Right ventricle myocardium inferior (tissue), 1 donor: ENCODE data around the gene PYDC2. TPM values are rescaled to one million over a fixed set of nuclear protein-coding genes. Genes with fewer than 3 reads are reported as not detected.

Experiments
- ATAC-seq: fragments of 200-7000 bp; cut with Tn5 transposase; one replicate; pipeline ENCODE4 v1.9.1; 2020; ENCODE audit warnings: mild to moderate bottlenecking, moderate library complexity
- DNase-seq: peaks from one replicate; pipeline ENCODE4 v3.0.0; 2021; ENCODE audit errors: missing footprints
- intact Hi-C: fragments of 100-400 bp; cut with DNase I; formaldehyde crosslinking; loops from one replicate; pipeline ENCODE4 v1.11.0; 2022
- long read RNA-seq: library from polyadenylated mRNA; unstranded; transcript quantifications from one replicate; pipeline ENCODE4 v2.0.0, GENCODE V29; 2021
- total RNA-seq: library from RNA; stranded (reverse); fragmentation: NEBNext Ultra II Directional; extraction: Animal tissue kit (Norgen Biotek cat#: 25700); gene quantifications from one replicate; pipeline ENCODE4 v1.2.1, GENCODE V29; 2021
- donor health status: DM: no; HTN: yes; CAD: no; lungs with severe emphysema.

Gene PYDC2
- total RNA-seq, result not detected
- long read RNA-seq, result 0 reads

- intact Hi-C loops, result no loop called here
- no peak for ATAC-seq
Measured at GRCh38 chr3:191461113-191461595, at the start of gene PYDC2. Gene PYDC2 (plus strand): TSS chr3:191461163. CDS start chr3:191461163, 0 bp downstream.

DNA sequence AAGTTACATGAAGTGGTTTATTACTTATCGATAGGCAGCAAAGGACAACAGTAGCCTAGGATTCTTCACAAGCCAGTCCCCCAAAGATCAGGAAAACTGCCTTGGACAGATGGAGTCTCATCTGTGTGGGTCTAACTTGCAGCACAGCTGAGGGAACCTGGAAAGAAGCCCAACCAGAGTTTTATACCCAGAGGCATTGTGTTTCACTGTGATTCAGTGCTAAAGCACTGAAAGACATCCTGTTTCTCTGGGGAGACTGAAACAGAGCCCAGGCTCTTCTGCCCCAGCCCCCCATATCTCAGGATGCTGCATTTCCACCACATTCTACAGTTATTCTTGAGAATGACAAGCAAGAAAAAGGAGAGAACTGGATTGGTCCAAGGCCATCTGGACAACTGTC, 48.2 kb upstream of the PYDC2 start:
- intact Hi-C loops, result no loop called here
- DNase-seq (no peak), ATAC-seq (no peak)

More at GRCh38 chr3:191461113-191461595, at the start of gene PYDC2:
- no peak for DNase-seq

GRCh38 chr3:191414286-191414685, 46.7 kb upstream of the PYDC2 start:
- ATAC-seq (no peak), DNase-seq (no peak)
- intact Hi-C loops, result no loop called here

GRCh38 chr3:191414732-191415131, 46.2 kb upstream of the PYDC2 start:
- DNase-seq, result no peak
- intact Hi-C loops, result loop anchor here (5.0 kb wide), 1 partner anchor 1028 kb away; no protein-coding TSS in a partner anchor
- ATAC-seq, result no peak

GRCh38 chr3:191415566-191415965, 45.4 kb upstream of the PYDC2 start:
- ATAC-seq, result no peak

DNA sequence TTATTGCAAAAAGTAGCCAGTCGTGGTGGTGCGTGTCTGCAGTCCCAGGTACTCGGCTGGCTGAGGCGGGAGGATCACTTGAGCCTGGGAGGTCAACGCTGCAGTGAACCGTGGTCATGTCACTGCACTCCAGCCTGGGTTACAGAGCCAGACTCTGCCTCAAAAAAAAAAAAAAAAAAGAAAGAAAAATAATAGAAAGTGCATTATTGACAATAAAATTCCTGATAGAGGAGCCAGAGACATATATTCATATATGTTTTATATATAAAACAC, 43.6 kb upstream of the PYDC2 start:
- DNase-seq (no peak), ATAC-seq (no peak)
- intact Hi-C loops, result loop anchor here (5.0 kb wide), 1 partner anchor 1025 kb away; no protein-coding TSS in a partner anchor

More at GRCh38 chr3:191415566-191415965, 45.4 kb upstream of the PYDC2 start:
- DNase-seq, result no peak
- intact Hi-C loops, result loop anchor here (5.0 kb wide), 1 partner anchor 1027 kb away; no protein-coding TSS in a partner anchor

DNA sequence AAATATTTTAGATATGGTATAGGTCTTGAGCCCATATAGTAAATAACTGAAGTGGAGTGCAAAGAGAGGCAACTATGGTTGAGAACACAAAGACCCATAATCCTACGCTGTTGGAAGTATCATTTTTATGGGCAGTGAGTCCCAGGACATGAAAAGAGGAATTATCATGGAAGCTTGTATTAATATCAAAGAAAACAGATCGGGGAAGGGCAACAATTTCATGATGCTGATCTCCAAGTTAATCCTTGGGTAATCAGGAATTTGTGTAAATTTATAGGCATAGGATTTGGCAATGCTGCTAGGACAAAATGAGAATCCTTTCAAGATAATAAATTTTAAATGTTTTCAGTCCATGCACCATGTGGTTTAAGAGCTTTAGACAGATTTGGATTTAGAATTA, 40.2 kb upstream of the PYDC2 start:
- DNase-seq (no peak), ATAC-seq (no peak)
- intact Hi-C loops, result no loop called here

DNA sequence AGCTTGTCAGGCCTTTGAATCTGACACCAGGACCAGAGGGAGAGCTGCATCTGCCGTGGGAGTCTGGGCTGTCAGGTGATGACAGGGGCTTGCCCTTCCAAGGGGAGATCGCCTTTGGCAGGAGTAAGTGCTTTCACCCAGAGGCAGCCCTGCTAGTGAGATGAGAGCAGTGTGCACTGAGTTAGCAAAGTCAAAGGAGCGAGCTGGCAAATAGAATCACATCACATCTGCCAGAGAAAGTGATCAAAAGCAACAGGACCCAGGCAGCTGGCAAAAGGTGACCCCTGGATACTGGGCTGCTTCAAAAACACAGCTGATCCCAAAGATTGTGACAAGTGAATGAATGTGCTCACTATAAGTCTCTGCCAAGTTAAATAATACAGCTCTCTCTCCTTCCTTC, 36.1 kb upstream of the PYDC2 start:
- ATAC-seq (no peak), DNase-seq (no peak)
- intact Hi-C loops, result no loop called here

GRCh38 chr3:191425322-191425734, 35.6 kb upstream of the PYDC2 start:
- DNase-seq, result no peak
- intact Hi-C loops, result no loop called here
- no peak for ATAC-seq

- intact Hi-C loops, result no loop called here
- DNase-seq (no peak), ATAC-seq (no peak)
Measured at GRCh38 chr3:191426311-191426710, 34.7 kb upstream of the PYDC2 start.

GRCh38 chr3:191428177-191428576, 32.8 kb upstream of the PYDC2 start:
- intact Hi-C loops, result no loop called here
- no peak for ATAC-seq
- DNase-seq, result no peak

GRCh38 chr3:191430103-191430502, 30.9 kb upstream of the PYDC2 start:
- intact Hi-C loops, result no loop called here
- DNase-seq, result no peak
- ATAC-seq, result no peak

GRCh38 chr3:191431160-191431822, 29.7 kb upstream of the PYDC2 start:
- no peak for ATAC-seq
- DNase-seq, result no peak

GRCh38 chr3:191432162-191432561, 28.8 kb upstream of the PYDC2 start:
- DNase-seq, result no peak
- intact Hi-C loops, result no loop called here
- no peak for ATAC-seq

More at GRCh38 chr3:191431160-191431822, 29.7 kb upstream of the PYDC2 start:
- intact Hi-C loops, result no loop called here

GRCh38 chr3:191434024-191434423, 26.9 kb upstream of the PYDC2 start:
- ATAC-seq (no peak), DNase-seq (no peak)
- intact Hi-C loops, result no loop called here

DNA sequence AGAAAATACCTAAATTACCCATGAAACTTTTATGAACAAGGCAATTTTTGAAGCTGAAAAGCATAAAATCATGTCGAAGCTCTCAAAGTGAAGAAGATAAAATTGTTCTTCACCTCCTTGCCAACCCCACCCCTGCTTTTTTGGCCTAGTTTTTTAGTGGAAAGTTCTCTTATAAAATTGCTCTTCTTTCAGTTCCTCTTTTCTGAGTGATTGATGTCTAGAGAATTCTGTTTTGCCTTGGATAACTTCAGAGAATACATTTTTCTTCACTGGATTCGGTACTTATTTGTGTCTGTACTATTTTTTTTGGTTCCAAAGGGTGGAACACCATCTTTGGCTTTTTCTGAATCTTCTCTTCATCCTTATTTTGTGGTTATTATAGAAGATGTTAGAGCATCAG, 25.0 kb upstream of the PYDC2 start:
- intact Hi-C loops, result no loop called here
- no peak for DNase-seq
- no peak for ATAC-seq

DNA sequence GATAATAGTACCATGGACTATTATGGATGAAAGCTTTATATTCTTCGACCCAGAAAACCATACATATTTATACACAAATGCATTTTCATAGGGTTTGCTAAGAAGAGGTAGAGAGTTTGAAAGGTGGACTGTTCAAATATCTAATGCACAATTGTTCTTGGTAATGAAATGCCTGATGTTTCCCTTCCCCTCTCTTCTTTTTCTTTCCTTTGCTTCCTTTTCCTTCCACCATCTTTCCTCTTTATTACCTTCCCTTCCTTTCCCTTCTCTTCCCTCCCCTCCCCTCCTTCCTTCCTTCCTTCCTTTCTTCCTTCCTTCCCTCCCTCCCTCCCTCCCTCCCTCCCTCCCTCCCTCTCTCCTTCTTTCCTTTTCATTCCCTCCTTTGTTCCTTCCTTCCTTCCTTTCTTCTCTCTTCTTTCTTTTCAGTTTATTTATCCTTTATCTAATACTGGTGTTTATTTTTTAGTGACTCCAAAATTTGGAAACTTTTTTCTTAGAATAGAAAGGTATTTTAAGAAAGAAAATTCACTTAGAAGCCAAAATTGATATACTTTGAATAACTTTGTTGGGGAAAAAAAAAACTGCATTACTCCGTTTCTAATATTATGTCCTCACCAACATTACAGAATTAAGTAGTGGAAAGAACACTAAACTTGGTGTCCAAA, 22.7 kb upstream of the PYDC2 start:
- intact Hi-C loops, result no loop called here
- no peak for DNase-seq
- no peak for ATAC-seq

DNA sequence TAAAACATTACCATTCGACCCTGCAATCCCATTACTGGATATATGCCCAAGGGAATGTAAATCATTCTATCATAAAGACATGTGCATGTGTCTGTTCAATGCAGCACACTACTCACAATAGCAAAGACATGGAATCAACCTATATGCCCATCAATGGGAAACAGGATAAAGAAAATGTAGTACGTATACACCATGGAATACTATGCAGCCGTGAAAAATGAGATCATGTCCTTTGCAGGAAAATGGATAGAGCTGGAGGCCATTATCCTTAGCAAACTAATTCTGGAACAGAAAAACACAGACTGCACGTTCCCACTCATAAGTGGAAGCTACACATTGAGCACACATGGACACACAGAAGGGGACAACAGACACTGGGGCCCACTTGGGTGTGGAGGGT, 20.4 kb upstream of the PYDC2 start:
- DNase-seq (no peak), ATAC-seq (no peak)
- intact Hi-C loops, result no loop called here

DNA sequence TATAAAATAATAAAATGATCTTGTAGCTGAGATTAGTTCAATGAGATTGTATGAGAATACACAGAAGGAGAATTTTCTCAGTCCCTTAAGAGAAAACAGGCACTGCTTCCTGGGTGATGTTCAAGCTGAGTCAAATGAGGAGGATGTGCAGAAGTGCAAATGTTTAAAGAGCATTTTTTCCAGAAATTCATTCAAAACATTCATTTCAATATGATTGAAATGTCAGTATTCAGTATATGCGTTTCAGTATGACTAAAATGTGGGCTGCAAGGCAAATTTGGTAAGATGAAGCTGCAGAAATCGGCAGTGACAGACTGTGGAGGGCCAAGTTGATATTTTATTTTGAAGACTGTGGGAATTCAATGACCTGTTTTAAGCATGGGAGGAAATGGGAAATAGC, 19.3 kb upstream of the PYDC2 start:
- intact Hi-C loops, result no loop called here
- ATAC-seq (no peak), DNase-seq (no peak)

DNA sequence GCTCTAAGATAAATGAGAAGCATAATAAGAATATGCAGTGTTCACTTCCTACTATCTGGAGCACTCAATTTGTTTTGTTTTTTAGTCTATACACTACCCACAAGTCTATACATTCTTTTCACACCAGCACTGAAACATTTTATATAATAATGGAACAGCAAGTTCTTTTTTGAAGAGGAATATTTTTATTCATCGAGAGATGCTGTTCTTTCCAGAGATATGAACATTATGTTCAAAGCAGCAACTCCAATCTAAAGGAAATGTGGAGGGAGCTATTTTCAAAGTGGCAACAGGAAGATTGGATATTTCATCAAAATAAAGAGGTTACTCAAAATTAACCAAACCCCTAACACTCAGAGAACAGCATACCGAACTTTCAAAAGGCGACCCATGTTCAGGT, 16.4 kb upstream of the PYDC2 start:
- intact Hi-C loops, result no loop called here
- ATAC-seq (no peak), DNase-seq (no peak)
